ENCODE measurements around the gene TNFSF15. TPM values are rescaled to one million over a fixed set of nuclear protein-coding genes. Genes with fewer than 3 reads are reported as not detected.

TNFSF15 gene
- total and polyA plus RNA-seq, 12 donors = 0.37 to 4.3 (median 1.3) TPM

GRCh38 chr9:114820776-114821501, 15.1 kb upstream of the TNFSF15 start:
- no peak for DNase-seq
- no peak overlapping the region for H3K4me3 ChIP-seq
- 79 to 93% (median 86%) methylated on average over 8 of the region's 8 CpGs for WGBS, 4 donors
- TF ChIP-seq POLR2A (IDR thresholded peaks at IDR 0.05) (no peak), CTCF (IDR thresholded peaks at IDR 0.05) (no peak)
- no peaks in the 10 kb centered on the region for H3K27me3 ChIP-seq
- H3K9me3 ChIP-seq (replicated peaks in 1 of 3) = no peaks in the 10 kb centered on the region
- H3K36me3 ChIP-seq (replicated peaks in 1 of 2) = no peaks in the 10 kb centered on the region
- no peaks in the 10 kb centered on the region for H3K4me1 ChIP-seq (replicated peaks in 1 of 2)
- intact Hi-C loops (cut with DNase I) = no loop called here
- H3K27ac ChIP-seq = no peak overlapping the region

- TF ChIP-seq POLR2A (IDR thresholded peaks at IDR 0.05) = no peak
- TF ChIP-seq CTCF (IDR thresholded peaks at IDR 0.05) = no peak
- Histone ChIP-seq H3K4me3 (no peak overlapping the region), H3K36me3 (replicated peaks in 1 of 2) (no peaks in the 10 kb centered on the region), H3K9me3 (replicated peaks in 1 of 3) (no peaks in the 10 kb centered on the region), H3K27ac (no peak overlapping the region), H3K4me1 (replicated peaks in 1 of 2) (no peaks in the 10 kb centered on the region), H3K27me3 (no peaks in the 10 kb centered on the region)
- WGBS, 4 donors = 67 to 81% (median 69%) methylated on average over 1 of the region's 1 CpG
- intact Hi-C loops (cut with DNase I) = no loop called here
- no peak for DNase-seq
Measured at GRCh38 chr9:114818178-114818577, 12.3 kb upstream of the TNFSF15 start.

- H3K4me3 ChIP-seq = no peak overlapping the region
- DNase-seq = peak in 1 of 7 donors; percentile 14
- intact Hi-C loops (cut with DNase I) = no loop called here
- H3K36me3 ChIP-seq (replicated peaks in 1 of 2) = no peaks in the 10 kb centered on the region
- H3K27ac ChIP-seq = peak overlapping the region in 1 of 5 donors; percentile 40
- no peaks in the 10 kb centered on the region for H3K4me1 ChIP-seq (replicated peaks in 1 of 2)
- H3K27me3 ChIP-seq = no peaks in the 10 kb centered on the region
- no peaks in the 10 kb centered on the region for H3K9me3 ChIP-seq (replicated peaks in 1 of 3)
- 64 to 78% (median 74%) methylated on average over 5 of the region's 5 CpGs for WGBS, 4 donors
- TF ChIP-seq CTCF (IDR thresholded peaks at IDR 0.05) = no peak
- TF ChIP-seq POLR2A (IDR thresholded peaks at IDR 0.05) = no peak
Measured at GRCh38 chr9:114813717-114814418, 8.0 kb upstream of the TNFSF15 start.

GRCh38 chr9:114811966-114812636, 6.3 kb upstream of the TNFSF15 start:
- intact Hi-C loops (cut with DNase I) = no loop called here

More at GRCh38 chr9:114811966-114812636, 6.3 kb upstream of the TNFSF15 start:
- Histone ChIP-seq H3K27ac (no peak overlapping the region), H3K27me3 (no peaks in the 10 kb centered on the region), H3K36me3 (replicated peaks in 1 of 2) (no peaks in the 10 kb centered on the region), H3K4me1 (replicated peaks in 1 of 2) (no peaks in the 10 kb centered on the region), H3K9me3 (replicated peaks in 1 of 3) (no peaks in the 10 kb centered on the region), H3K4me3 (no peak overlapping the region)
- DNase-seq = no peak
- TF ChIP-seq CTCF (IDR thresholded peaks at IDR 0.05) (no peak), POLR2A (IDR thresholded peaks at IDR 0.05) (no peak)
- 81 to 89% (median 88%) methylated on average over 5 of the region's 5 CpGs for WGBS, 4 donors

Measured in adrenal gland (tissue), 12 donors.